HepG2 (cell line): Measurements from ENCODE around the gene SMTN. TPM values are rescaled to one million over a fixed set of nuclear protein-coding genes. Genes with fewer than 3 reads are reported as not detected.

ENCODE experiments used
- ATAC-seq: fragments of 200-7000 bp; cut with Tn5 transposase; 3 replicates; pipeline ENCODE4 v1.9.1; 2020; ENCODE audit warnings: mild to moderate bottlenecking, moderate library complexity
- BruUV-seq: library from RNA; stranded (reverse); fragments of 400-500 nt; replicated peaks from 2 replicates; lab custom pipeline; 2021; lab: Mats Ljungman, UMichigan
- CTCF ChIA-PET: fragments of 300-600 bp; formaldehyde crosslinking; extraction: SDS; loops from one replicate; lab custom pipeline; 2021; ENCODE audit warnings: low total read pairs, inconsistent platforms, low intra/inter-chr PET ratio; lab: Yijun Ruan, JAX
- POLR2A ChIA-PET: fragments of 350-600 bp; sonication (Branson Sonifier 250); formaldehyde crosslinking; loops from one replicate; lab custom pipeline; 2020; ENCODE audit warnings: antibody characterized with exemption, inconsistent platforms; lab: Yijun Ruan, JAX
- DNase-seq: peaks from one replicate; pipeline ENCODE4 v3.0.0-alpha.2; 2015; ENCODE audit warnings: low spot score
- FAIRE-seq: peaks from 3 replicates; lab custom pipeline; 2011; peaks lifted over from hg19 to GRCh38; lab: Jason Lieb, UNC
- H2AFZ ChIP-seq: one replicate; pipeline ENCODE4 v1.6.1; 2011; ENCODE audit warnings: low read length, inconsistent platforms
- H3K27ac ChIP-seq: fragments of 300-600 bp; 3 replicates; pipeline ENCODE4 v1.8.0; 2011; ENCODE audit warnings: mixed run types, mild to moderate bottlenecking, mixed read lengths, low read length, inconsistent platforms; ENCODE audit not compliant: insufficient read depth; ENCODE audit errors: extremely low read length
- H3K27me3 ChIP-seq, 2 experiments: fragments of 200-600 bp in 1 of 2; 2 replicates in 1 of 2; 3 replicates in 1 of 2; pipeline versions ENCODE4 v1.6.0 to v1.8.0; 2011; ENCODE audit warnings: low read length in 2 of 2, mild to moderate bottlenecking in 2 of 2, moderate library complexity in 2 of 2, inconsistent platforms in 1 of 2; ENCODE audit not compliant: insufficient read depth in 2 of 2, control insufficient read depth in 1 of 2
- H3K36me3 ChIP-seq, 2 experiments: fragments of 200-600 bp in 1 of 2; replicated peaks in 1 of 2; 2 replicates in 1 of 2; 3 replicates in 1 of 2; pipeline versions ENCODE4 v1.5.1 to v1.8.0; 2011; ENCODE audit warnings: low read length in 2 of 2, inconsistent platforms in 1 of 2; ENCODE audit not compliant: insufficient read depth in 2 of 2, control insufficient read depth in 1 of 2
- H3K4me1 ChIP-seq: 2 replicates; pipeline ENCODE4 v1.5.1; 2012; ENCODE audit warnings: low read length, inconsistent platforms; ENCODE audit not compliant: insufficient read depth
- H3K4me2 ChIP-seq: 2 replicates; pipeline ENCODE4 v1.6.0; 2011; ENCODE audit warnings: low read depth, low read length, inconsistent platforms
- H3K4me3 ChIP-seq, 3 experiments: fragments of 200-600 bp in 1 of 3; sonication (generic), shearing (Covaris generic) in 1 of 3; replicated peaks in 1 of 3; 2 replicates each; pipeline ENCODE4 v1.5.1; 2011 to 2016; ENCODE audit warnings: low read length in 3 of 3, inconsistent platforms in 2 of 3, low read depth in 2 of 3, mild to moderate bottlenecking in 2 of 3, control low read depth in 1 of 3, mixed read lengths in 1 of 3; ENCODE audit not compliant: insufficient read depth in 1 of 3
- H3K79me2 ChIP-seq: one replicate; pipeline ENCODE4 v1.6.1; 2011; ENCODE audit warnings: low read length, inconsistent platforms; ENCODE audit not compliant: insufficient read depth
- H3K9ac ChIP-seq: 2 replicates; pipeline ENCODE4 v1.6.0; 2011; ENCODE audit warnings: mild to moderate bottlenecking, low read depth, low read length, inconsistent platforms; ENCODE audit not compliant: insufficient read depth
- H3K9me3 ChIP-seq: 2 replicates; pipeline ENCODE4 v1.5.1; 2012; ENCODE audit warnings: mild to moderate bottlenecking, low read length
- H4K20me1 ChIP-seq: 2 replicates; pipeline ENCODE4 v1.6.0; 2011; ENCODE audit warnings: inconsistent platforms, mild to moderate bottlenecking, low read length, moderate library complexity; ENCODE audit not compliant: insufficient read depth
- BATF2 ChIP-seq: sonication (generic); formaldehyde crosslinking; IDR thresholded peaks from 2 replicates; pipeline ENCODE4 v1.8.0; 2022; ENCODE audit warnings: mild to moderate bottlenecking, missing genetic modification reagents, moderate library complexity
- EP300 ChIP-seq, 3 experiments: sonication (generic) in 1 of 3; formaldehyde crosslinking in 1 of 3; IDR thresholded peaks; 2 replicates each; pipeline versions ENCODE4 v1.5.1 to v1.6.1; 2011 to 2020; ENCODE audit warnings: low read depth in 2 of 3, low read length in 2 of 3, borderline replicate concordance in 1 of 3, improper control_type of control experiment in 1 of 3, mild to moderate bottlenecking in 1 of 3, missing genetic modification reagents in 1 of 3, moderate library complexity in 1 of 3
- MATR3 ChIP-seq: sonication (generic); formaldehyde crosslinking; IDR thresholded peaks from 2 replicates; pipeline ENCODE4 v1.4.0; 2020; ENCODE audit warnings: missing genetic modification reagents
- NCOA2 ChIP-seq: sonication (generic); formaldehyde crosslinking; IDR thresholded peaks from 2 replicates; pipeline ENCODE4 v1.8.0; 2022; ENCODE audit warnings: inconsistent platforms
- SMC3 ChIP-seq: IDR thresholded peaks from 2 replicates; pipeline ENCODE4 v1.6.1; 2011; ENCODE audit warnings: low read length, improper control_type of control experiment
- SMYD3 ChIP-seq: sonication (generic); formaldehyde crosslinking; IDR thresholded peaks from 2 replicates; pipeline ENCODE4 v1.8.1; 2023; ENCODE audit warnings: mild to moderate bottlenecking, missing genetic modification reagents
- ZNF441 ChIP-seq: sonication (generic); formaldehyde crosslinking; IDR thresholded peaks from 2 replicates; pipeline ENCODE4 v1.7.0; 2021; ENCODE audit warnings: missing genetic modification reagents, borderline replicate concordance
- ZNF788 ChIP-seq: sonication (generic); formaldehyde crosslinking; IDR thresholded peaks from 2 replicates; pipeline ENCODE4 v1.5.0; 2020; ENCODE audit warnings: mild to moderate bottlenecking, missing genetic modification reagents, borderline replicate concordance
- ZNF879 ChIP-seq: sonication (generic); formaldehyde crosslinking; IDR thresholded peaks from 2 replicates; pipeline ENCODE4 v1.8.1; 2023; ENCODE audit warnings: missing genetic modification reagents
- WGBS: methylation state at CpG from one replicate; pipeline ENCODE4 v1.1.6; 2017; ENCODE audit warnings: low lambda C conversion rate; 5-methylcytosine and 5-hydroxymethylcytosine counted together
- in situ Hi-C: cut with HindIII; loops from 2 replicates; pipeline ENCODE4 v1.10.0; 2017; ENCODE audit warnings: low pct_unique_long_range_greater_than_20kb; ENCODE audit not compliant: extremely low pct_ligation_motif_present
- intact Hi-C: fragments of 100-400 bp; cut with micrococcal nuclease; formaldehyde crosslinking; loops from one replicate; pipeline ENCODE4 v1.10.0; 2022; ENCODE audit not compliant: unreplicated experiment
- polyA plus RNA-seq, 8 experiments: library from polyadenylated mRNA; depleted of rRNA in 3 of 8; stranded (reverse) in 7 of 8; unstranded in 1 of 8; fragments of >200 nt; fragmentation: Illumina TruSeq in 4 of 8; extraction: Trizol in 4 of 8; gene quantifications; 2 replicates each; pipeline versions ENCODE4 v1.2.1 to v1.2.3, GENCODE V29; 2011 to 2016; ENCODE audit warnings: low read depth in 4 of 8, missing spikeins in 1 of 8, mixed read lengths in 1 of 8; ENCODE audit not compliant: insufficient read depth in 1 of 8
- total RNA-seq, 5 experiments: library from RNA; depleted of rRNA; stranded (reverse); fragments of >200 nt; fragmentation: Illumina TruSeq; extraction: Trizol; gene quantifications; 2 replicates each; pipeline ENCODE4 v1.2.3, GENCODE V29; 2016; ENCODE audit warnings: low read depth in 1 of 5

The SMTN gene
- total and polyA plus RNA-seq, 2 of the 13 experiments (the other 11 are each of a cell fraction or from before 2014, with no cell fraction given), result 14.7 to 26.1 TPM

DNA sequence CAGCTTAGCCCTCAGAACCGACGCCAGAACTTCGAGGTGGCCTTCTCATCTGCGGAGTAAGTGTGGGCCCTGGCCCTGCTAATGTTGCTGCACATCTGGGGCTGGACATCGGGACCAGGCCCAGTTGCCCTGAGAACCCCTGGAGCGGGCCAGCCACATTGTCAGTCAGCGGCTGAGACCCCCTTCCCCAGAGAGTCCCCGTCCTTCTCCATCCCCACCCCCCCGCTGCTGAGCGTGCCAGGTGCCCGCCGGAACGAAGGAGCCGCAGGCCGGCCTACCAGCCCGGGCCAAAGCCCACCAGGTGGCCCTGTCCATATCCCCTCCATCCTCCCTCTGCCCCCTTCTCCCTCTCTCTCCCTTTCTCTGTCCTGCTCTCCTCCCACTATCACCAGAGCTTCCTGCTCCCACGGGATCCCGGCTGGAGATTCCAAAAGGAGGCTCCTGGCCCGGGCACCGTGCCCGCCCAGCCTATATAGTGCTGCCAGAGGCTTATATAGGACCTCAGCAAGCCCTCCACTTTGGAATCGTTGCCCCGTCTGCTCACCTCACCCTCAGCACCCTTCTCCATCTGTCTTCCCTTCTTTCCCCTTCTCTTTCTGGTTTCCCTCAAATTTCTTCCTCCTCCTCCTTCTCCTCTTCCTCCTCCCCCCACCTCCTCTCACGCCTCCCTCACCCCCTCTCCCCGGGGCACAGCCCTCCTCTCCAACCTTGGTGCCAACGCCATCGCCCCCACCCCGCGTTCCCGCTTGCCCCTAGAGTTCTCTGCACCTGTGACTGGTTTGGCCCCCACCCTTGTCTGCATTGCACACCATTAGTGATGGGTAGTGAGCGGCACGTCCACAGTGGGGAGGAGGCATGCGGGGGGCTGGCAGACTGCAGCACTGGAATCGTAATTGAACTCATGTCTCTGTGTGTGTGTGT, 19.0 kb downstream of the SMTN start:
- Histone ChIP-seq H2AFZ (no peak overlapping the region), H4K20me1 (no peaks in the 10 kb centered on the region), H3K4me1 (peaks cover 19% of the 10 kb centered on the region), H3K9ac (no peak overlapping the region), H3K4me2 (no peak overlapping the region), H3K27ac (no peak overlapping the region), H3K4me3 (no peak overlapping the region), H3K79me2 (no peaks in the 10 kb centered on the region), H3K9me3 (no peaks in the 10 kb centered on the region), H3K36me3 (peaks cover 19 to 38% of the 10 kb centered on the region in 2 experiments; a peak in 4 of 5 replicates), H3K27me3 (no peaks in the 10 kb centered on the region)
- TF ChIP-seq SMYD3 (CRISPR knock-in tag) (no peak), NCOA2 (CRISPR knock-in tag) (no peak), MATR3 (CRISPR knock-in tag) (no peak), BATF2 (no peak), ZNF441 (CRISPR knock-in tag) (no peak), ZNF788 (CRISPR knock-in tag) (no peak), EP300 (IDR thresholded peaks at IDR 0.05; ENCODE audit: low read depth in 2 of 2, low read length in 2 of 2) (no peak), EP300 (CRISPR knock-in tag; IDR thresholded peaks at IDR 0.05; ENCODE audit: borderline replicate concordance) (no peak), SMC3 (no peak), ZNF879 (CRISPR knock-in tag) (no peak)
- BruUV-seq, result no TSS peak
- ChIA-PET CTCF (no interaction called here), POLR2A (no interaction called here)
- DNase-seq (no peak), ATAC-seq (no peak), FAIRE-seq (no peak)
- WGBS, result 97% methylated on average over 21 of the region's 34 CpGs
- in situ Hi-C loops (loop anchor here (5.0 kb wide), 1 partner anchor 42 kb away; the partner anchor contains the start of gene PLA2G3), intact Hi-C loops (no loop called here)
